Measurements from ENCODE around the gene PRKAG2. TPM values are rescaled to one million over a fixed set of nuclear protein-coding genes. Genes with fewer than 3 reads are reported as not detected.

PRKAG2 gene
- total RNA-seq, 4 donors from 2014 or later = 8.9 to 35.1 (median 13.6) TPM

- Histone ChIP-seq H3K9me3 (no peaks in the 10 kb centered on the region), H3K27me3 (no peaks in the 10 kb centered on the region), H3K27ac (no peak overlapping the region), H3K4me3 (no peak overlapping the region), H3K36me3 (peaks cover 0 to 10% (median 0%) of the 10 kb centered on the region in 3 donors), H3K4me1 (peaks cover 17 to 52% (median 17%) of the 10 kb centered on the region in 3 donors)
- TF ChIP-seq CTCF (IDR thresholded peaks at IDR 0.05) (no peak), POLR2A (IDR thresholded peaks at IDR 0.05) (no peak)
- intact Hi-C loops (cut with DNase I) = no loop called here
- 91% methylated on average over 16 to 17 of the region's 26 CpGs for WGBS, 2 donors
- DNase-seq = no peak
These were observed 27.7 kb downstream of the PRKAG2 start for GRCh38 chr7:151849008-151849878.

GRCh38 chr7:151847681-151848081 is 29.2 kb downstream of the PRKAG2 start:
- Histone ChIP-seq H3K36me3 (peaks cover 0 to 10% (median 0%) of the 10 kb centered on the region in 3 donors), H3K9me3 (no peaks in the 10 kb centered on the region), H3K27me3 (no peaks in the 10 kb centered on the region), H3K4me1 (peaks cover 17 to 48% (median 17%) of the 10 kb centered on the region in 3 donors), H3K4me3 (no peak overlapping the region), H3K27ac (no peak overlapping the region)
- TF ChIP-seq POLR2A (IDR thresholded peaks at IDR 0.05) (no peak), CTCF (IDR thresholded peaks at IDR 0.05) (no peak)
- intact Hi-C loops (cut with DNase I) = no loop called here
- WGBS, 2 donors = 73 to 86% methylated on average over 6 to 7 of the region's 10 CpGs
- DNase-seq = no peak

- intact Hi-C loops (cut with DNase I) = no loop called here
- TF ChIP-seq CTCF (IDR thresholded peaks at IDR 0.05) (no peak), POLR2A (IDR thresholded peaks at IDR 0.05) (no peak)
- Histone ChIP-seq H3K27me3 (no peaks in the 10 kb centered on the region), H3K4me1 (peaks cover 12 to 43% (median 15%) of the 10 kb centered on the region in 3 donors), H3K36me3 (peaks cover 0 to 10% (median 0%) of the 10 kb centered on the region in 3 donors), H3K4me3 (no peak overlapping the region), H3K27ac (no peak overlapping the region), H3K9me3 (no peaks in the 10 kb centered on the region)
- WGBS, 2 donors = 79 to 87% methylated on average over 7 of the region's 7 CpGs
- no peak for DNase-seq
These were observed 29.8 kb downstream of the PRKAG2 start for GRCh38 chr7:151847136-151847535.

- WGBS, 2 donors = 82 to 89% methylated on average over 13 to 14 of the region's 28 CpGs
- H3K4me1 ChIP-seq = peaks cover 5 to 28% (median 6%) of the 10 kb centered on the region in 3 donors
These were observed 31.3 kb downstream of the PRKAG2 start for GRCh38 chr7:151845412-151846205.

More at GRCh38 chr7:151845412-151846205, 31.3 kb downstream of the PRKAG2 start:
- no peak overlapping the region for H3K4me3 ChIP-seq
- H3K9me3 ChIP-seq = no peaks in the 10 kb centered on the region
- no peak overlapping the region for H3K27ac ChIP-seq
- TF ChIP-seq POLR2A (IDR thresholded peaks at IDR 0.05) = no peak
- TF ChIP-seq CTCF (IDR thresholded peaks at IDR 0.05) = no peak
- peaks cover 0 to 10% (median 0%) of the 10 kb centered on the region in 3 donors for H3K36me3 ChIP-seq
- intact Hi-C loops (cut with DNase I) = no loop called here
- DNase-seq = no peak
- no peaks in the 10 kb centered on the region for H3K27me3 ChIP-seq
